Colon (tissue), 2 donors: ENCODE data around the gene AICDA.
"Not testable (repeated sequence)": the region's sequence is repeated elsewhere in the genome, so short reads cannot be mapped to it uniquely, and the experiment has no call there.

Source experiments
- FAIRE-seq: peaks from 2 replicates; lab custom pipeline; 2012; peaks lifted over from hg19 to GRCh38; lab: Jason Lieb, UNC
- donor health status: control.
- donor health status: control.

The AICDA gene

DNA sequence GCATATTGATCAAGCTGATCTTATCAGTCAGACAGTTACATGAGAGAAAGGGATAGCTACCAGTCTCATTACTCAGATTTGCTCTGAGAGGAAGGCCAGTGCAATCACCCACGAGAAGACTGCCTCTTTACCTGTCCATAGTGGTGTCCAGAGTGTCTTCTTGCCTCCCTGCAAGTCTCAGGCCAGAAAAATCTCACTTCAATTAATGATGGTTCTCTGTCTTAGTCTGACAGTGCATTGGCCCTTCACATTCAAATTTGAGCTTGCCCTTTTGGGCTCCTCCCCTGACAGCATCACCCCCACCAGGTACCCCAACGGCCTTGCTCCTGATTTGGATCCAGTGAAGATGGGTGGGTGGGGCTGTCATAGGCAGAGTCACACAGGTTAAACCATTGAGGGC lies at the start of gene AICDA:
TSS of gene AICDA (minus strand) at position 231 of the 400 bp plus-strand sequence. CDS start at position 139, 92 bp downstream.
- FAIRE-seq: no peak

- FAIRE-seq: no peak
These were observed 49.1 kb upstream of the AICDA start for GRCh38 chr12:8661751-8662150.

DNA sequence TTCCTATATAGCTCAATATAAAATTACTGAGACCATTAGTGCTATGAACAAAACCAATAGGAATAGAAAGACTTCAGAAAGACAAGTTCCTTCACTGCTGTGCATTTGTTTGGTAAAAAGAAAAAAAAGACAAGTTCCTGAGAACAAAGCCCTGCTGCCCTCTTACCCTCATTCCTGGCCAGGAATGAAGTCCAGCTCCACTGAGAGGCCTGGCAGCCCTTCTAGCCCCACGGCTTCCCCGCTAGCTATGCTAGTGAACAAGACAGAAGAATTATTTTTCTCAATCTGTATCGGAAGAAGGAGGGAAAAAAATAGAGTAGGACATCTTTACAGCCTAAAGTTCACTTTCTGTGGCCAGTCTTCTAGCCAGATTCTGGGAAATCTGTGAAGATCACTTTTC lies 48.4 kb upstream of the AICDA start:
- no peak for FAIRE-seq

- FAIRE-seq: no peak
These were observed 45.7 kb upstream of the AICDA start for GRCh38 chr12:8658346-8658745.

DNA sequence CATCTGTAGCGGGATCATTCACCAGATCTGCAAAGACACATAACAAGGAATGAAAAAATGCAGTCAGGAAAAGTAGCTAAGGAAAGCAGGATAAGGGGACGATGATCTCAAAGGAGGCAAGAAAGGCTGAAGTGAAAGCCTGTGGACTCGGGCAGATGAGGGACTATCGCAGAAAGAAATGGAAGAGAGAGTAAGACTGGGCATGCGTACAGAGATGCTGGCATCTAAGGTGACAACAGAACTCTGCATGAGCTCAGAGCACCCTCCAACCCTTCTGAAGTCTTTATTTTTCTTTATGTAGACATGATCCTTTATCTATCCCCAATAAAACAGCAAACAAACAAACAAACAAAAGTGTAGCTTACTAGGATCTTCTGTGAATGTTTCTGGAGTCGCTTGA lies 42.8 kb upstream of the AICDA start:
- FAIRE-seq: no peak

DNA sequence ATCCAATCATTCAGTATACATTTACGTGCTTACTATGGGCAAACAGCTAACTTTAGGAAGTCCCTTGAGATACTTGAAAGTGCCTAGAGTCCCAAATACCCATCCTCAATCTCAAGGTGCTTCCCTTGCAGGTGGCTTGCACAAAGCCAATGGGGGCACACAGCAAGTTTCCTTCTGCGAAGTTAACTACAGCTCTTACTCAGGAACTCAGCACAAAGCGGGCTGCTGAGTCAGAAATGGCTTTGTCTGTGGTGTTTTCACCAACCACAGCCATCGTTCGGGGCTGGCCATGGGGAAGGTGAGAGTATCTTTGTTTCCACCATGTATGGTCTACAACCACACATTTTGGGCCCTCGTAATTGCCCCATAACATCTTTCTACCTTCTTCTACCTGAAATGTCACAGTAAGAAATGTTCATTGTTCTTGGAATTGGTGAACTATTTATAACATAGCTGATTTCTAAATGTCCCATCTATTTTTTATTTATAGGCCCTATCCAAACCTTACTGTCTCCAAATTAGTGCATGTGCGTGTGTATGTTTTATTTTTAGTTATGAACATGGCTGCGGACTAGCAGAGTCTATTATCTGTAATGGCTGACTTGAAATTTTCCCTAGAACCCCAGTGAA lies 36.0 kb upstream of the AICDA start:
- FAIRE-seq: no peak

DNA sequence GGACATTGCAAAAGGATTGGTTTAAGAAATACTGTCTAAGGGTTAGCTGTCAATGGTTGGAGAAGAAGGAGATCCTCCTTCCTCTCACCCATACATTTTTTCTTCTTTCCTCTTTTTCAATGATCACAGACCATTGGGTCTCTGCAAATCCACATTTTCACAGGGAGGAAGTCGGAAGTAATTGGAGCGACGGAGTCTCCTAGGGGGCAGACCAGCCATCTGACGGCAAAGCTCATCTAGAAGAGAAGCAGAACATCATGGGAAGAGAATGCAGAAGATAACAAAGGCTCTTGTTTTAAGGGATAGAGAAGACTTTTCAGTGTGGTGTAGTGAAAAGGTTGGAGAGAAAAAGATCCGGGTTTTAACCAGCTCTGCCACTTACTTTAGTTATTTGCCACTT lies 35.3 kb upstream of the AICDA start:
- no peak for FAIRE-seq

- FAIRE-seq: no peak
These were observed 31.9 kb upstream of the AICDA start for GRCh38 chr12:8644345-8645248.

- FAIRE-seq: no peak
These were observed 30.1 kb upstream of the AICDA start for GRCh38 chr12:8642775-8643174.

DNA sequence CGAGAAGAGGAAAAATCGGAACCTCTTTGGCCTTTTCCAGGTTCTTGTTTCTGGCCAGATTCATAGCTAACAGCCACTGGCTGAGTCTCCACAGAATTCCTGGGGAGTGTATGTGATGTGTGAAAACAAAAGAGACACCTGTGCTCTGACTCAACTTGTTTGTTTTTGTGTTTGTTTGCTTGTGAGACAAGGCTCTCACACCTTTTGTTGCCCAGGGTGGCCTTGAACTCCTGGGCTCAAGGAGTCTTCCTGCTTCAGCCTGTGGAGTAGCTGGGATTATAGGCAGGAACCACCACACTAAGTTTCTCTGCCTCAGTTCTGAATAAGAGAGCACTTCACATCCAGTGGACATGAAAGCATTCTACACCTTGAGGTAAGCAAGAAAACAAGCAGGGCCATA lies 27.3 kb upstream of the AICDA start:
- no peak for FAIRE-seq

- no peak for FAIRE-seq
These were observed 26.3 kb upstream of the AICDA start for GRCh38 chr12:8638951-8639350.

GRCh38 chr12:8637666-8638065 lies 25.0 kb upstream of the AICDA start:
- FAIRE-seq: no peak

- no peak for FAIRE-seq
These were observed 24.6 kb upstream of the AICDA start for GRCh38 chr12:8637244-8637643.

- no peak for FAIRE-seq
These were observed 23.9 kb upstream of the AICDA start for GRCh38 chr12:8636581-8636980.

DNA sequence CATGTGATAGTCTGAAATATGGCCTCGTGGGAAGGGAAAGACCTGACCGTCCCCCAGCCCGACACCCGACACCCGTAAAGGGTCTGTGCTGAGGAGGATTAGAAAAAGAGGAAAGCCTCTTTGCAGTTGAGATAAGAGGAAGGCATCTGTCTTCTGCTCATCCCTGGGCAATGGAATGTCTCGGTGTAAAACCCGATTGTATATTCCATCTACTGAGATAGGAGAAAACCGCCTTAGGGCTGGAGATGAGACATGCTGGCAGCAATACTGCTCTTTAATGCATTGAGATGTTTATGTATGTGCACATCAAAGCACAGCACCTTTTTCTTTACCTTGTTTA lies 23.3 kb upstream of the AICDA start:
- not testable (repeated sequence) for FAIRE-seq

DNA sequence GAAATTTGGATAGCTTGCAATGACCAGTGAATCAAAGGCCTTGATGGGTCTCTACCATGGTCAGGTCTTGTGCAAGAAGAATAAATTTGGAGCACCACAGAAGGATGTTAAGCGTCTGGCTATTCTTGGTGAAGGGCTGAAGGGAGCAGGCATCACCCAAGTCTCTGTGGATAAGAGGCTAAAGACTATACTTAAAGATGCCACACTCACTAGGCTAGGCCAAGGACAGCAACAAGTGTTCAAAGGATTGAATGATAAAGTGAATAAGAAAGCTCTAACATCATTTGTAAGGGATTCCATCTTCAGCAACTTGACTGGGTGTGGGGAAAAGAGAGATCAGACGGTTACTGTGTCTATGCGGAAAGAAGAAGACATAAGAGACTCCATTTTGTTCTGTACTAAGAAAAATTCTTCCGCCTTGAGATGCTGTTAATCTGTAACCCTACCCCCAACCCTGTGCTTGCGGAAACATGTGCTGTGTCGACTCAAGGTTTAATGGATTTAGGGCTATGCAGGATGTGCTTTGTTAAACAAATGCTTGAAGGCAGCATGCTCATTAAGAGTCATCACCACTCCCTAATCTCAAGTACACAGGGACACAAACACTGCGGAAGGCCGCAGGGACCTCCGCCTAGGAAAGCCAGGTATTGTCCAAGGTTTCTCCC lies 22.8 kb upstream of the AICDA start:
- not testable (repeated sequence) for FAIRE-seq

DNA sequence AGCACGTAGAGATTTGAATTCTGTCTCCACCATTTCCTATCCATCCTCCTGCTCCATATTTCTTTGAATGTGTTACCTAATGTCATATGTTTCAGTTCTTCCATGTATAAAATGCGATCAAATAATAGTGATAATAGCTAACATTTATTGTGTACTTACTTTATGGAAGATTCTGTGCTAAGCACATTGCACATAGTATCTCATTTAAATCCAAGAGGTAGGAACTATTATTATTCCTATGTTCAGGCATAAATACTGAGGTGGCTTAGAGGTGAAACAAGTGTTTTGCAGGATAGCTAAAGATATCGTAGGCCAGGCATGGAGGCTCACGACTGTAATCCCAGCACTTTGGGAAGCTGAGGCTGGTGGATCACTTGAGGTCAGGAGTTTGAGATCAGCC lies 17.5 kb upstream of the AICDA start:
- no peak for FAIRE-seq

DNA sequence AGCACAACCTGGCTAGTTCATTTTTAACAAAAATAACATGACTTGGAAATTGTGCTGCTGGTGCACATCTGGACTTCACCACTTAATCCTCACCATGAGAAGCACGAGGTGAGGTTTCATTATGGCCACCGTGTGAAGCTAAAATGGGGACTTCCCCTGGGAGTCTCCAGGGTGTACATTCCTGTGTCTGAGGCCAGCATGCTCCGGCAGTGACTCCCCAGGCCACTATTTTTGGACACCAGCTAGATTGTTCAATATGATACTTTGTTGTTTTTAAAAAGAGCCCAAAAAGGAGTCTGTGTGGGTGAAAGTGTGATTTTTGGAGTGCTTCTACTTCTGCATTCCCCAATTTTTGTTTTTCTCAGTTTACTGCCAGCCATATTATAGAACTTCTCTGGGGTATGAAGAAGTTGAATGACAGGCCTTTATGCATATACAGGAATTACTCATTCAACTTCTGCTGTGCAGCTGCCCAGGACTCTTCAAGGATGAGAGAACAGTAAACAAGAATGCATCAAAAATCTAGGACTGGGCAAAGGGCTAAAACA lies 16.9 kb upstream of the AICDA start:
- FAIRE-seq: no peak

DNA sequence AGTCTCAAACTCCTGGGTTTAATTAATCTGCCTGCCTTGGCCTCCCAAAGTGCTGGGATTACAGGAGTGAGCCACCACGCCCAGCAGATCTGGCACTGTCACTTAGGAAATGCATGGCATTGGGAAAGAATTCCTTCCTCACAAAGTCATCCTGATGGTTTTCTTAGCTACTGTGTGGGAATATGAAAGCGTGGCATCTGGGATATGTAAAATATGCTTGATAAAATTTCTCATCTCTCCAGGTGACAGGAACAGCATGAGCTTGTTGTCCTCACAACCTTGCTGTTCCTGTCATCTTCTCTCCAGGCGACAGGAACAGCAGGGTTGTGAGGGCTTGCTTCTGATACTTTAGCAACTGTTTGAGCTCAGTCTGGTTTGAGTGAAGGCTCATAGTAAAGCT lies 16.1 kb upstream of the AICDA start:
- FAIRE-seq: no peak

DNA sequence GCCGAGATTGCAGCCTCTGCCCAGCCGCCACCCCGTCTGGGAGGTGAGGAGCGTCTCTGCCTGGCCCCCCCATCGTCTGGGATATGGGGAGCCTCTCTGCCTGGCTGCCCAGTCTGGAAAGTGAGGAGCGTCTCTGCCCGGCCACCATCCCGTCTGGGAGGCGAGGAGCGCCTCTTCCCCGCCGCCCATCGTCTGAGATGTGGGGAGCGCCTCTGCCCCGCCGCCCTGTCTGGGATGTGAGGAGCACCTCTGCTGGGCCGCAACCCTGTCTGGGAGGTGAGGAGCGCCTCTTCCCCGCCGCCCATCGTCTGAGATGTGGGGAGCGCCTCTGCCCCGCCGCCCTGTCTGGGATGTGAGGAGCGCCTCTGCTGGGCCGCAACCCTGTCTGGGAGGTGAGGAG lies 12.1 kb upstream of the AICDA start:
- not testable (repeated sequence) for FAIRE-seq

DNA sequence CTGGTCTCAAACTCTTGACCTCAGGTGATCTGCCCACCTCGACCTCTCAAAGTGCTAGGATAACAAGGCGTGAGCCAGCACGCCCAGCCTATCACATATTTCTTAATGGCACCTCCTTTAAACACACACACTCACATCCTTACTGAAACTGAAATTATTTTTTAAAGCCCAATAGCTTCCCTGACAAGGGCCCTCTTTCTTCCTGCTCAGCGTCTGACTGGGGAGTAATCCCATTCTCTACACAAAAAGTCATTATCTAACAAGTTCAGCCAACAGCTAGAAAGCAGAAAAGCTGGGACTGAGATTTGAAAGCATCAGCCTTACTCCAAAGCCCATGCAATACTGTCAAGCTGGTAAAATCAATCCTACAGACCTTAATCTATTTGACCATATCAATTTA lies 10.0 kb upstream of the AICDA start:
- no peak for FAIRE-seq

DNA sequence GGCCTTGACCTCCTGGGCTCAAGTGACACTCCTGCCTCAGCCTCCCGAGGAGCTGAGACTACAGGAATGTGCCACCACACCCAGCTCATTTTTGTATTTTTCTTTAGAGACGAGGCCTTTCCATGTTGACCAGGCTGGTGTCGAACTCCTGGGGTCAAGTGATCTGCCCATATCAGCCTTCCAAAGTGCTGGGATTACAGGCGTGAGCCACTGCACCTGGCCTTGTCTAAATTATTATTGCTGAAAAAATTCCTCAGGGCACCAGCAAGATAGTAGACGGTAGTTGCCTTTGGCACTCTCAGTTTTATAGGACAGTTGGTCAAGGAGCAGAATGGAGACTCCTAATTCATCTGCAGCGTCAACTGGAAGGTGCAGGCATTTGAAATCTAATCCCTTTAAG lies 2.5 kb upstream of the AICDA start:
- FAIRE-seq: no peak

- FAIRE-seq: not testable (repeated sequence)
These were observed 1.2 kb upstream of the AICDA start for GRCh38 chr12:8613881-8614280.
